ENCODE data around the gene TLR10. TPM values are rescaled to one million over a fixed set of nuclear protein-coding genes. Genes with fewer than 3 reads are reported as not detected.
A peak's percentile ranks its signal among the peaks of the same experiment; 100 is the strongest.

TLR10 gene
- total and polyA plus RNA-seq, 8 donors, result 0.15 to 1.1 (median 0.66) TPM; not detected in 4

DNA sequence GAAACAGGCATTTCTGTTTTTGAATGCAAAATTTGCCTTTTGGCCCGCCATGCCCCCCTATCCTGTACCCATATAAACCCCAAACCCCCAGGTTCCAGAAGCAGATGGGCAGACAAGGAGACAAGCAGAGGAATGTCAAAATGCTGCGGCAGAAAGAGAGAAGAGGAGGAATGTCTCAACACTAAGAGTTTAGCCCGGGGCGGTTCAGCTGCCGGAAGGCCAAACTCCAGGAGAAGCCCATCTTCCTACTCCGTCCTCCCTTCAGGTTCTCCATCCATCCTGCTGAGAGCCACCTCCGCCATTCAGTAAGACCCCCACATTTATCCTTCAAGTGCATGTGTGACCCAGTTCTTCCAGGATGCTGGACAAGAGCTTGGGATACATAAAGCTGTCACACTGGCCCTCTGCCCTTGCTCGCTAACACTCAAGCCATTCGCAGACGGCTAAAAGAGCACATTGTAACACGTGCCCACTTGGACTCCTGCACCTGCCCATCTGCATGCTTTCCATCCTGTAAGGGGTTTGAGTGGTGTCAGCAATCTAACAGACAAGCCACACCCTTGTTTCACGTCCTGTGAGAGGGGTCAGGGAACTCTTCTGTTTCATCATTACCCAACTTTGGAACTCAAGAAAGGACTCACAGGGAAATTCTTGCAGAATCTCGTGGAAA, 31.3 kb downstream of the TLR10 start:
- no peak for DNase-seq
- intact Hi-C loops (cut with DNase I; ENCODE audit: low total_unique reads), result no loop called here
- H3K9me3 ChIP-seq, result peaks cover 0 to 15% (median 10%) of the 10 kb centered on the region in 4 donors
- no peaks in the 10 kb centered on the region for H3K27me3 ChIP-seq
- TF ChIP-seq, protein P1, sequence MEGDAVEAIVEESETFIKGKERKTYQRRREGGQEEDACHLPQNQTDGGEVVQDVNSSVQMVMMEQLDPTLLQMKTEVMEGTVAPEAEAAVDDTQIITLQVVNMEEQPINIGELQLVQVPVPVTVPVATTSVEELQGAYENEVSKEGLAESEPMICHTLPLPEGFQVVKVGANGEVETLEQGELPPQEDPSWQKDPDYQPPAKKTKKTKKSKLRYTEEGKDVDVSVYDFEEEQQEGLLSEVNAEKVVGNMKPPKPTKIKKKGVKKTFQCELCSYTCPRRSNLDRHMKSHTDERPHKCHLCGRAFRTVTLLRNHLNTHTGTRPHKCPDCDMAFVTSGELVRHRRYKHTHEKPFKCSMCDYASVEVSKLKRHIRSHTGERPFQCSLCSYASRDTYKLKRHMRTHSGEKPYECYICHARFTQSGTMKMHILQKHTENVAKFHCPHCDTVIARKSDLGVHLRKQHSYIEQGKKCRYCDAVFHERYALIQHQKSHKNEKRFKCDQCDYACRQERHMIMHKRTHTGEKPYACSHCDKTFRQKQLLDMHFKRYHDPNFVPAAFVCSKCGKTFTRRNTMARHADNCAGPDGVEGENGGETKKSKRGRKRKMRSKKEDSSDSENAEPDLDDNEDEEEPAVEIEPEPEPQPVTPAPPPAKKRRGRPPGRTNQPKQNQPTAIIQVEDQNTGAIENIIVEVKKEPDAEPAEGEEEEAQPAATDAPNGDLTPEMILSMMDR (IDR thresholded peaks at IDR 0.05), result no peak
- TF ChIP-seq POLR2A (IDR thresholded peaks at IDR 0.05), result no peak
- TF ChIP-seq POLR2AphosphoS5 (IDR thresholded peaks at IDR 0.05), result no peak
- no peak for TF ChIP-seq EP300 (IDR thresholded peaks at IDR 0.05)
- H3K4me1 ChIP-seq, result peaks cover 0 to 22% (median 4%) of the 10 kb centered on the region in 4 donors
- H3K4me3 ChIP-seq, result no peak overlapping the region
- peak overlapping the region in 1 of 5 donors; percentile 60 for H3K27ac ChIP-seq
- 90 to 93% (median 93%) methylated on average over 13 of the region's 13 CpGs for WGBS, 5 donors
- no peaks in the 10 kb centered on the region for H3K36me3 ChIP-seq

GRCh38 chr4:38749336-38749735, 33.5 kb downstream of the TLR10 start:
- TF ChIP-seq POLR2AphosphoS5 (IDR thresholded peaks at IDR 0.05), result no peak
- TF ChIP-seq, protein P1 (IDR thresholded peaks at IDR 0.05), result no peak
- no peak for TF ChIP-seq POLR2A (IDR thresholded peaks at IDR 0.05)
- no peak for TF ChIP-seq EP300 (IDR thresholded peaks at IDR 0.05)
- H3K4me1 ChIP-seq, result peaks cover 0 to 22% (median 4%) of the 10 kb centered on the region in 4 donors
- intact Hi-C loops (cut with DNase I; ENCODE audit: low total_unique reads), result no loop called here
- H3K9me3 ChIP-seq, result peaks cover 0 to 15% (median 10%) of the 10 kb centered on the region in 4 donors
- no peak for DNase-seq
- H3K27me3 ChIP-seq, result no peaks in the 10 kb centered on the region
- 75 to 83% (median 80%) methylated on average over 4 of the region's 4 CpGs for WGBS, 5 donors
- no peaks in the 10 kb centered on the region for H3K36me3 ChIP-seq
- H3K4me3 ChIP-seq, result no peak overlapping the region
- no peak overlapping the region for H3K27ac ChIP-seq

DNA sequence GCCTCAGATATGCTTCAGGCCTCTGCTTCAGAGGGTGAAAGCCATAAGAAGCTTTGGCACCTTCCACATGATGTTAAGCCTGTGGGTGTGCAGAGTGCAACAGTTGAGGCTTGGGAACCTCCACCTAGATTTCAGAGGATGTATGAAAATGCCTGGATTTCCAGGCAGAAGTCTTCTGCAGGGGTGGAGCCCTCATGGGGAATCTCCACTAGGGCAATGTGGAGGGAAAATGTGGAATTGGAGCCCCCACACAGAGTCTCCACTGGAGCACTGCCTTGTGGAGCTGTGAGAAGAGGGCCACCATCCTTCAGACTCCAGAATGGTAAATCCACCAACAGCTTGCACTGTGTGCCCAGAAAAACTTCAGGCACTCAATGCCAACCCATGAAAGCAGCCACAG, 35.2 kb downstream of the TLR10 start:
- Histone ChIP-seq H3K4me3 (no peak overlapping the region), H3K27me3 (no peaks in the 10 kb centered on the region), H3K9me3 (peaks cover 0 to 15% (median 10%) of the 10 kb centered on the region in 4 donors), H3K36me3 (no peaks in the 10 kb centered on the region), H3K4me1 (peaks cover 0 to 13% (median 3%) of the 10 kb centered on the region in 4 donors), H3K27ac (no peak overlapping the region)
- TF ChIP-seq, protein P1 (IDR thresholded peaks at IDR 0.05), result no peak
- TF ChIP-seq POLR2A (IDR thresholded peaks at IDR 0.05), result no peak
- no peak for TF ChIP-seq EP300 (IDR thresholded peaks at IDR 0.05)
- TF ChIP-seq POLR2AphosphoS5 (IDR thresholded peaks at IDR 0.05), result no peak
- intact Hi-C loops (cut with DNase I; ENCODE audit: low total_unique reads), result no loop called here
- no peak for DNase-seq

DNA sequence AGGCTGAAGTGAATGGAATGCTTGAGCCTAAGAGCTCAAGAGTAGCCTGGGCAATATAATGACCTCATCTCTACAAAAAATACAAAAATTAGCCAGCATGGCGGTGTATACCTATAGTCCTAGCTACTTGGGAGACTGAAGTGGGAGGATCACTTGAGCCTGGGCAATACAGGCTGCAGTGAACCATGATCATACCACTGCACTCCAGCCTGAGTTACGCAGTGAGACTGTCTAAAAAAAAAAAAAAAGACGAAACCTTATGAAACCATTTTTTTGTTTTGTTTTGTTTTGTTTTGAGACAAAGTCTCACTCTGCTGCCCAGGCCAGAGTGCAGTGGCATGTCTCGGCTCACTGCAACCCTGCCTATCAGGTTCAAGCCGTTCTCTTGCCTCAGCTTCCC, 36.9 kb downstream of the TLR10 start:
- H3K27me3 ChIP-seq, result no peaks in the 10 kb centered on the region
- H3K4me3 ChIP-seq, result no peak overlapping the region
- no peaks in the 10 kb centered on the region for H3K4me1 ChIP-seq
- no peak for DNase-seq
- H3K9me3 ChIP-seq, result peaks cover 0 to 15% (median 10%) of the 10 kb centered on the region in 4 donors
- intact Hi-C loops (cut with DNase I; ENCODE audit: low total_unique reads), result no loop called here
- no peaks in the 10 kb centered on the region for H3K36me3 ChIP-seq
- TF ChIP-seq, protein P1 (IDR thresholded peaks at IDR 0.05), result no peak
- TF ChIP-seq POLR2AphosphoS5 (IDR thresholded peaks at IDR 0.05) (no peak), EP300 (IDR thresholded peaks at IDR 0.05) (no peak), POLR2A (IDR thresholded peaks at IDR 0.05) (no peak)
- WGBS, 5 donors, result 95 to 96% (median 95%) methylated on average over 5 of the region's 5 CpGs
- H3K27ac ChIP-seq, result no peak overlapping the region
